A549 treated with CpdA at 1 μM for 4 hours (cell line): Measurements from ENCODE around the gene CHURC1. TPM values are rescaled to one million over a fixed set of nuclear protein-coding genes. Genes with fewer than 3 reads are reported as not detected.

Experiments used
- total RNA-seq: library from RNA; stranded (reverse); fragments of 200-300 nt; extraction: Qiagen RNA extraction; gene quantifications from 5 replicates; pipeline ENCODE4 v1.2.3, GENCODE V29; 2022; ENCODE audit warnings: low read depth

Gene CHURC1
- 72.9 to 144 TPM (median 80.5 TPM) in 5 replicates for total RNA-seq

GRCh38 chr14:64914237-64915028, at the start of gene CHURC1:
Gene CHURC1 (plus strand): TSS chr14:64914455. CDS start chr14:64914496, 41 bp downstream.

DNA sequence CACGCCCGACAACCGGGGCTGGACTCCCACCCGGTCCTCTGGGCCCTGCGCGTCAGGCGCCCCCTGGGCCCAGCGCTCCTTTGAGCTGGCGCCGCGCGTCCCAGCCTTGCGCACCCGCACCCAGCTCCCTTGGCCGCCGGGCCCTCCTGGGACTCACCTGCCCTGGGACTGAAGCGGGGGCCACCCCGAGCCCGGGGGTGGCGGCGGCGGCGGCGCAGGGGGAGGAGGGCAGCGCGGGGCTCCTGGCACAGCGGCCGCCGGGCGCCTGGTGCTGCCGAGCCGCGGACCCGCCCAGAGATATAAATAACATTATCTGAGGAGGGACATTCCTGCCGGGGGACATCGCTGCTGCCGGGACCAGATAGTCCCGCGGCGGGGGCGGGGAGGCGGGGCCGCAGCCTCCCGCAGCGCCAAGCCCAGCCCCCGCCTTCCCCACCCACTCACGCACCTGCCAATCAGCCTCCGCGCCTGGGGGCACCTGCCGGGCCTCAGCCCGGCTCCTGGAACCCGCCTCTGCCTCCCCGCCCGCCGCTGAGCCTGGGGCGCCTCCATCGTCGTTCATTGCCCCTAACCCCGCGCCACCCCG, 34.5 kb upstream of the CHURC1 start, which contains the start of gene SPTB:
TSS of gene SPTB (minus strand) at position 273 of the 586 bp plus-strand sequence. CDS start 56,813 bp downstream, outside the sequence.

GRCh38 chr14:64942531-64943111, 28.4 kb downstream of the CHURC1 start, which contains the start of gene GPX2:
Gene GPX2 (minus strand): TSS chr14:64942745. CDS start chr14:64942726, 19 bp downstream.

GRCh38 chr14:64971943-64972791, 57.9 kb downstream of the CHURC1 start, which contains the start of gene RAB15:
Gene RAB15 (minus strand): TSS chr14:64972336. CDS start chr14:64972076, 260 bp downstream.

Other genes with a start within 250 kb of the CHURC1 start
- gene PLEKHG3, start 210.0 kb upstream of the CHURC1 start, total RNA-seq = 34.5 to 53.1 TPM (median 47.4 TPM) in 5 replicates
- gene SPTB, start 34.5 kb upstream of the CHURC1 start, total RNA-seq = 0.75 to 1.1 TPM (median 0.98 TPM) in 5 replicates
- 163 to 301 TPM (median 208 TPM) in 5 replicates for gene GPX2, start 28.3 kb downstream of the CHURC1 start, total RNA-seq
- 16.2 to 19.1 TPM (median 17.7 TPM) in 5 replicates for gene RAB15, start 57.9 kb downstream of the CHURC1 start, total RNA-seq
- gene FNTB, start 72.4 kb downstream of the CHURC1 start, total RNA-seq = 23.2 to 25.8 TPM (median 24.4 TPM) in 5 replicates
- gene MAX, start 188.1 kb downstream of the CHURC1 start, total RNA-seq = 57.9 to 70.2 TPM (median 63.0 TPM) in 5 replicates